ENCODE results near the gene MCM9. TPM values are rescaled to one million over a fixed set of nuclear protein-coding genes. Genes with fewer than 3 reads are reported as not detected.

MCM9 gene
- total RNA-seq, 1 donor from 2014 or later = 17.6 TPM

DNA sequence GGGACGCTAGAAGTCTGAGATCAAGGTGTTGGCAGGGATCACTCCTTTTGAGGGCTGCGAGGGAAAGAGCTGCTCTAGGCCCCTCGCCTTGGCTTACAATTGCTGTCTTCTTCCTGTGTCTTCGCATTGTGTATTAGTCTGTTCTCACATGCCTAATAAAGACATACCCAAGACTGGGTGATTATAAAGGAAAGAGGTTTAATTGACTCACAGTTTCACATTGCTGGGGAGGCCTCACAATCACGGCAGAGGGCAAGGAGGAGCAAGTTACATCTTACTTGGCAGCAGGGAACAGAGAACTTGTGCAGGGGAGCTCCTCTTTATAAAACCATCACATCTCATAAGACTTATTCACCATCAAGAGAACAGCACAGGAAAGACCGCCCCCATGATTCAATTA, 143.5 kb downstream of the MCM9 start:
- Mint-ChIP-seq H3K9me3 (peaks cover 13% of the 10 kb centered on the region), H3K27ac (no peak overlapping the region), H3K36me3 (peaks cover 5% of the 10 kb centered on the region), H3K27me3 (ENCODE audit: low read depth) (no peaks in the 10 kb centered on the region), H3K4me1 (peaks cover 1% of the 10 kb centered on the region), H3K4me3 (no peak overlapping the region)
- TF ChIP-seq, protein P1, sequence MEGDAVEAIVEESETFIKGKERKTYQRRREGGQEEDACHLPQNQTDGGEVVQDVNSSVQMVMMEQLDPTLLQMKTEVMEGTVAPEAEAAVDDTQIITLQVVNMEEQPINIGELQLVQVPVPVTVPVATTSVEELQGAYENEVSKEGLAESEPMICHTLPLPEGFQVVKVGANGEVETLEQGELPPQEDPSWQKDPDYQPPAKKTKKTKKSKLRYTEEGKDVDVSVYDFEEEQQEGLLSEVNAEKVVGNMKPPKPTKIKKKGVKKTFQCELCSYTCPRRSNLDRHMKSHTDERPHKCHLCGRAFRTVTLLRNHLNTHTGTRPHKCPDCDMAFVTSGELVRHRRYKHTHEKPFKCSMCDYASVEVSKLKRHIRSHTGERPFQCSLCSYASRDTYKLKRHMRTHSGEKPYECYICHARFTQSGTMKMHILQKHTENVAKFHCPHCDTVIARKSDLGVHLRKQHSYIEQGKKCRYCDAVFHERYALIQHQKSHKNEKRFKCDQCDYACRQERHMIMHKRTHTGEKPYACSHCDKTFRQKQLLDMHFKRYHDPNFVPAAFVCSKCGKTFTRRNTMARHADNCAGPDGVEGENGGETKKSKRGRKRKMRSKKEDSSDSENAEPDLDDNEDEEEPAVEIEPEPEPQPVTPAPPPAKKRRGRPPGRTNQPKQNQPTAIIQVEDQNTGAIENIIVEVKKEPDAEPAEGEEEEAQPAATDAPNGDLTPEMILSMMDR (IDR thresholded peaks at IDR 0.05; ENCODE audit: unreplicated experiment) = no peak
- no peak for DNase-seq (ENCODE audit: low spot score in 2 of 2, unreplicated experiment in 2 of 2)

DNA sequence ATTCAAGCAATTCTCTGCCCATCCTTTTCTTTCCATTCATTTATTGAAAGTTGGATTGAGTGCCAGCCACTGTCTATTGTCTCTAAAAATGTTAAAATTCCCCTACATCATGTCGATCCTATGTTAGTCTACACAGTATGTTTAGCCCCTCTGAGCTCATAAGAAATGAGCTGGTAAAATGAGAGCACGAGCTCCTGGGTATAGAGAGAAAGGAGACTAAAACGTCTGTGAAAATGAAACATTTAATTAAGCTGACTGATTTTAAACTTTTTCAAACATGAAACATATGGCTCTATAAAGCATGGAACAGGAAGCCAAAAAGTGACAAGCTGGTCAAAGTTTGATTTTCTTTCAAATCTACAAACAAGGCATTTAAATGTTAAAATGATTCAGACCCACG, 145.0 kb downstream of the MCM9 start:
- TF ChIP-seq, protein P1 (IDR thresholded peaks at IDR 0.05; ENCODE audit: unreplicated experiment) = no peak
- no peak for DNase-seq (ENCODE audit: low spot score in 2 of 2, unreplicated experiment in 2 of 2)
- H3K4me1 Mint-ChIP-seq = peaks cover 10% of the 10 kb centered on the region
- H3K27me3 Mint-ChIP-seq (ENCODE audit: low read depth) = no peaks in the 10 kb centered on the region
- peaks cover 6% of the 10 kb centered on the region for H3K9me3 Mint-ChIP-seq
- no peaks in the 10 kb centered on the region for H3K36me3 Mint-ChIP-seq
- H3K27ac Mint-ChIP-seq = no peak overlapping the region
- H3K4me3 Mint-ChIP-seq = no peak overlapping the region

DNA sequence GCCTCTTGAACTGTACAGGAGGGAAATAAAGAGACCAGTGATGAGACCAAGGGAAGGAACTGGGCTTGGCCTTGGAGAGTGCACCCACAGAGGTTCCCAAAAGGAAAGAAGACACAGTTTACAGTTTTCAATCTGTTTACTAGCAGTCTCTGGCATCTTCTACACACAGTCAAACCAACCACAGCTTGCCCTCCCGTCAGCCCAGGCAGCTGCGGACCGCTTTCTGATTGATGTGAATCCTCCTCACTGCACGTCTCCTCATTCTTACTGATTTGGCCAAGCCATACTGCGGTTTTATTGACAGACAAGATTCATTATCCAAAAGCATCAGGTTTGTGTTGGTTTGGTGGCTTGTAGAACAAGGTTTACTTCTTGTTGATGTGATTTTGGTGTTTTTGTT, 145.5 kb downstream of the MCM9 start:
- no peak overlapping the region for H3K4me3 Mint-ChIP-seq
- H3K27ac Mint-ChIP-seq = no peak overlapping the region
- peaks cover 6% of the 10 kb centered on the region for H3K9me3 Mint-ChIP-seq
- no peaks in the 10 kb centered on the region for H3K27me3 Mint-ChIP-seq (ENCODE audit: low read depth)
- H3K4me1 Mint-ChIP-seq = peaks cover 15% of the 10 kb centered on the region
- DNase-seq (ENCODE audit: low spot score in 2 of 2, unreplicated experiment in 2 of 2) = no peak
- TF ChIP-seq, protein P1 (IDR thresholded peaks at IDR 0.05; ENCODE audit: unreplicated experiment) = no peak
- no peaks in the 10 kb centered on the region for H3K36me3 Mint-ChIP-seq

DNA sequence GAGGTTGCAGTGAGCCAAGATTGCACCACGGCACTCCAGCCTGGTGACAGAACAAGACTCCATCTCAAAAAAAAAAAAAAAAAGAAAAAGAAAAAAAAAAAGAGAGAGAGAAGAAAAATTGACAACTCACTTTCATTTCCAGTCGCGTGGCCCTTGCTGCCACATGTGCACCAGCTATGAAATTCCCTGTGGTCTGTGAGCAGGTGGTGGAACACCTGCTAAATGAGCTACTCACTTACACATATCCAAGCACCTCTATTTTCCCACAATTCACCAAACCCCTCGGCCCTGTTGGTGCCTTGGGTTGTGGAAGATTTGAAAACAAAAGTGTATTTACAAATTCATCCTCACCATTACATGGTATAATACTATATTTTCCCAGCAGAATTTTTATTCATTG, 146.3 kb downstream of the MCM9 start:
- Mint-ChIP-seq H3K4me3 (no peak overlapping the region), H3K27ac (no peak overlapping the region), H3K36me3 (no peaks in the 10 kb centered on the region), H3K9me3 (peaks cover 6% of the 10 kb centered on the region), H3K4me1 (peaks cover 22% of the 10 kb centered on the region), H3K27me3 (ENCODE audit: low read depth) (no peaks in the 10 kb centered on the region)
- no peak for DNase-seq (ENCODE audit: low spot score in 2 of 2, unreplicated experiment in 2 of 2)
- TF ChIP-seq, protein P1 (IDR thresholded peaks at IDR 0.05; ENCODE audit: unreplicated experiment) = no peak

DNA sequence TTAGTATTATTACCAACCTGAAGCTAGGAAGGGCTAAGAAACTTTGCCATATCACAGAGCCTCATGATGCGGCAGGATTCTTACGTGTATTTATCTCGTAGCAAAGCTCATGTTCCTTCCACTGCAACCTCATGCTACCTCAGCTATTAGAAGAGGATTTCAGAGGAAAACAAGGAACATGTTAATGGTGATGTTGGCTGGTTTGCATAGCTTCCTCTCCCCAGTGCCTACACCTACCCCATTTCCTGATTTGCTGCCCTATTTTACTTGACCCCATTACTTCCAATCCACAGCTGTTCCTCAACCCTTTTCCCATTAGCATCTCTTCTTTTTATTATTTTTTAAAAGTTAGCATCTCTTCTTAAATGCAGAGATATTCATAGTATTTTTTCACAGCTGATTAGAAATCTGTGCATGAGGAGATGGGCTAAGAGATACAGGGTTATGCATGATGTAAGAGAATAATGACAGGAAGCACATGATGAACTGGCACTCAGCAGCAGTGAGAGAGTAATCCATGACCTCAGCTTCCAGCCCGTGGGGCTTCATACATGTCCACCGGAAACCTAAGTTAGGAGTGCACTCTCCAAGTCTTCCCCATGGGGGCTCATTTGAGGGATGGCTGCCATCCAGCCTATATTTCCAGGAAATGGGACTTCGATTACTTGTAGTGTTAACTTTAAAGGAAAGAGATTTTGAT, 147.1 kb downstream of the MCM9 start:
- Mint-ChIP-seq H3K9me3 (peaks cover 6% of the 10 kb centered on the region), H3K27ac (no peak overlapping the region), H3K27me3 (ENCODE audit: low read depth) (no peaks in the 10 kb centered on the region), H3K36me3 (no peaks in the 10 kb centered on the region), H3K4me3 (no peak overlapping the region), H3K4me1 (peaks cover 28% of the 10 kb centered on the region)
- TF ChIP-seq, protein P1 (IDR thresholded peaks at IDR 0.05; ENCODE audit: unreplicated experiment) = no peak
- no peak for DNase-seq (ENCODE audit: low spot score in 2 of 2, unreplicated experiment in 2 of 2)
